Neural crest cell (in vitro differentiated cells): ENCODE data around the gene XKR8. TPM values are rescaled to one million over a fixed set of nuclear protein-coding genes. Genes with fewer than 3 reads are reported as not detected.

ENCODE experiments used
- DNase-seq: peaks from one replicate; pipeline ENCODE4 v3.0.0; 2021; ENCODE audit warnings: low read depth, mixed read lengths, low spot score
- H3K27ac Mint-ChIP-seq: one replicate; pipeline ENCODE4 v1.8.0; 2021; ENCODE audit warnings: mild to moderate bottlenecking, mixed read lengths; ENCODE audit not compliant: unreplicated experiment
- H3K27me3 Mint-ChIP-seq: 2 replicates; pipeline ENCODE4 v1.8.0; 2021; ENCODE audit warnings: low read depth, mild to moderate bottlenecking, mixed read lengths
- H3K36me3 Mint-ChIP-seq: 2 replicates; pipeline ENCODE4 v1.8.0; 2021; ENCODE audit warnings: low read depth, mild to moderate bottlenecking, mixed read lengths
- H3K4me1 Mint-ChIP-seq: 2 replicates; pipeline ENCODE4 v1.8.0; 2021; ENCODE audit warnings: mixed read lengths
- H3K4me3 Mint-ChIP-seq: one replicate; pipeline ENCODE4 v1.8.0; 2021; ENCODE audit warnings: mild to moderate bottlenecking, mixed read lengths
- H3K9me3 Mint-ChIP-seq: 2 replicates; pipeline ENCODE4 v1.8.0; 2021; ENCODE audit warnings: mixed read lengths
- total RNA-seq: library from RNA; stranded (reverse); gene quantifications from 2 replicates; pipeline ENCODE4 v1.2.1, GENCODE V29; 2021
- TF ChIP-seq, protein P1 (sequence below): fragments of 200-600 bp; sonication (generic); conservative IDR thresholded peaks from 2 replicates; pipeline ENCODE4 v1.5.0; 2021; ENCODE audit warnings: antibody characterized with exemption, mild to moderate bottlenecking

Gene XKR8
- total RNA-seq, 1 donor from 2014 or later, result 11.8 TPM

DNA sequence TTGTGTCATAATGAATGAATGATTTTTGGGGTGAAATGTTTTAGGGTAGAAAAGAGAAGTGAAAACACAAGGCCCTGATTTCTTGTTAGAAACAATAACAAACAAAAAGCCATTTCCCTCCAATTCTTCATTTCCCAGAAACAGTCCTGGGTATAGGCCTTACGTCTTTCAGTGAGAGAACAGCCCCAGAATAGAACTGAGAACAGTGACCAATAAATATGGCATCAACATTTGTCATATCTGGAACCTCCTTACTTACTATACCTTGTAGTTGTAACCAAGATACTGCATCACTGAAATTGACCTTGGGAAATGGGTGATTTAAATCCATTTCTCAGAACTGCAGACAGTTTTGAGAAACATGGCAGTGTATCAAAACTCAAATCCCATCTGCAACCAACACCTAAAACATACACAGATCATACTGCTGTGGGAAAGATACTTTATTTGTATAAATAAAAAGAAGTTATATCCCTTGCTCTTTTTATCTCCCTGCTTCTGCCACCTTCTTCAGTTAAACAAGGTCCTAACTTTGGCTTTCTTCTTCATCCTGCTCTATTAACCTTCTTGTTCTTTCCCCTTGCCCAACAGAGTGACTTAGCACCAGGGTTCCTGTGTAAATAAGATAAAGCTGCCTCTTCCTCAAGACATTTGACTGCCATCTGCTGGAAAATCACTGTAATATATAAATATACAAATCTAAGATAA lies 19.5 kb downstream of the XKR8 start:
- Mint-ChIP-seq H3K4me3 (no peak overlapping the region), H3K27me3 (no peaks in the 10 kb centered on the region), H3K9me3 (no peaks in the 10 kb centered on the region), H3K27ac (no peak overlapping the region), H3K36me3 (no peaks in the 10 kb centered on the region), H3K4me1 (no peaks in the 10 kb centered on the region)
- TF ChIP-seq, protein P1, sequence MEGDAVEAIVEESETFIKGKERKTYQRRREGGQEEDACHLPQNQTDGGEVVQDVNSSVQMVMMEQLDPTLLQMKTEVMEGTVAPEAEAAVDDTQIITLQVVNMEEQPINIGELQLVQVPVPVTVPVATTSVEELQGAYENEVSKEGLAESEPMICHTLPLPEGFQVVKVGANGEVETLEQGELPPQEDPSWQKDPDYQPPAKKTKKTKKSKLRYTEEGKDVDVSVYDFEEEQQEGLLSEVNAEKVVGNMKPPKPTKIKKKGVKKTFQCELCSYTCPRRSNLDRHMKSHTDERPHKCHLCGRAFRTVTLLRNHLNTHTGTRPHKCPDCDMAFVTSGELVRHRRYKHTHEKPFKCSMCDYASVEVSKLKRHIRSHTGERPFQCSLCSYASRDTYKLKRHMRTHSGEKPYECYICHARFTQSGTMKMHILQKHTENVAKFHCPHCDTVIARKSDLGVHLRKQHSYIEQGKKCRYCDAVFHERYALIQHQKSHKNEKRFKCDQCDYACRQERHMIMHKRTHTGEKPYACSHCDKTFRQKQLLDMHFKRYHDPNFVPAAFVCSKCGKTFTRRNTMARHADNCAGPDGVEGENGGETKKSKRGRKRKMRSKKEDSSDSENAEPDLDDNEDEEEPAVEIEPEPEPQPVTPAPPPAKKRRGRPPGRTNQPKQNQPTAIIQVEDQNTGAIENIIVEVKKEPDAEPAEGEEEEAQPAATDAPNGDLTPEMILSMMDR, result peak; percentile 64
- DNase-seq, result no peak

DNA sequence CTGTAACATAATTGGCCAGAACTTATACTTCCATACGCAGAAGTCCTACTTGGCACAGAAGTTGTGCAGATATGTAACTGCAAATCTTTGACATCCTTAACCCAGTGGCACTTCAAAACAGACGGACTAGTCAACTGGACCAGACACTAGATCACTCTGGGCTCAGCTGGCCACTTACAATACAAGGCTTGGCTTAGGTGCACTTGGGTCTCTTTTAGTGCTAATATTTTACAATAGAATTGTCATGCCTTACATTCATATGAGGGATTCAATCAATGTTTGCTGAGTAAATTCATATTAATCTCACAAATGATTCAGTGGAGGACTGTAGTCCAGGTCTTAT lies 20.1 kb downstream of the XKR8 start:
- no peak overlapping the region for H3K27ac Mint-ChIP-seq
- H3K4me3 Mint-ChIP-seq, result no peak overlapping the region
- H3K9me3 Mint-ChIP-seq, result no peaks in the 10 kb centered on the region
- no peaks in the 10 kb centered on the region for H3K27me3 Mint-ChIP-seq
- TF ChIP-seq, protein P1, result no peak
- no peaks in the 10 kb centered on the region for H3K36me3 Mint-ChIP-seq
- H3K4me1 Mint-ChIP-seq, result no peaks in the 10 kb centered on the region
- no peak for DNase-seq

DNA sequence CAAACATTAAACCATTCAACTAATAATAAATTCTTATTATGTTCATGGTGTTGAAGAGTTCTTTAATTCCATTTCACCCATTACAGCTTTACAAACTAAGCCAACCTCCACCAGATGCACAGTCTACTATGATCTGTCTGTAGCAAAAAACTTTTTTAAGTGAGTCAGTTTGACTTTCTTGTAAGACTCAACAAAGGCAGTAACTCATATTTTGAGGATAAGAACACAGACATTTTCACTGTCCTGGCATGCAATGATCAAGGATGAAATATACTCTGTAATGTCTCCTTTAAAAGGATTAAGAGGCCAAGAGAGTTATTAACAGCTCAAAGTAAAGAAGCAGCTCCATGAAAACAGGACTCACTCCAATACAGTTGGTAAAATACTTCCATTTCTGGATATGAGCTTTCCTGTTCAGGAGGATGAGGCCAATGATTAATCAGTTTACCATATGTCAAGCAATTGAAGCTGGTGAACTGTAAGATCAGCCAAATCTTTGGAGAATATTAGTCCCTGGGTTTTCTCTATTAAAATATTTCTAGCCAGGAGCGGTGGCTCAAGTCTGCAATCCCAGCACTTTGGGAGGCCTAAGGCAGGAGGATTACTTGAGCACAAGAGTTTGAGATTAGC lies 20.6 kb downstream of the XKR8 start:
- Mint-ChIP-seq H3K4me1 (no peaks in the 10 kb centered on the region), H3K27ac (no peak overlapping the region), H3K9me3 (no peaks in the 10 kb centered on the region), H3K27me3 (no peaks in the 10 kb centered on the region), H3K4me3 (no peak overlapping the region), H3K36me3 (no peaks in the 10 kb centered on the region)
- TF ChIP-seq, protein P1, result no peak
- no peak for DNase-seq

DNA sequence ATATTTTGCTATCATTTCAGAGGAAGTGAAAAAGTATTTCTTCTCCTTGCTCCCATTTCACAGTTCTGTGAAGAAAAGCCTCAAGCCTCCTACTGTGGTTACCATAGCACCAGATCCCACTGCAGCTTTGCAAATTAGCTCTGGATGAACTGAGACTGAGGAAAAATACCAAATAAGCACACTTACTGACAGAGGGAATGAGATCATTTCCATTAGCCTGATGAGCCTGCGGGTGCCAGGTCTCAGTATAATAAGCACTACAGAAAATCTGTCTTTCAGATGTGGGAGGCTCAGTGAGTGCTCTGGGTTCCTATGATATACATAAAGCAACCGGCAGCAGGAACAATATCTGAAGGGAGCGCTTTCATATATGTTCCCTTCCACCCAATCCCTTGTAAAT lies 21.4 kb downstream of the XKR8 start:
- H3K27ac Mint-ChIP-seq, result no peak overlapping the region

DNA sequence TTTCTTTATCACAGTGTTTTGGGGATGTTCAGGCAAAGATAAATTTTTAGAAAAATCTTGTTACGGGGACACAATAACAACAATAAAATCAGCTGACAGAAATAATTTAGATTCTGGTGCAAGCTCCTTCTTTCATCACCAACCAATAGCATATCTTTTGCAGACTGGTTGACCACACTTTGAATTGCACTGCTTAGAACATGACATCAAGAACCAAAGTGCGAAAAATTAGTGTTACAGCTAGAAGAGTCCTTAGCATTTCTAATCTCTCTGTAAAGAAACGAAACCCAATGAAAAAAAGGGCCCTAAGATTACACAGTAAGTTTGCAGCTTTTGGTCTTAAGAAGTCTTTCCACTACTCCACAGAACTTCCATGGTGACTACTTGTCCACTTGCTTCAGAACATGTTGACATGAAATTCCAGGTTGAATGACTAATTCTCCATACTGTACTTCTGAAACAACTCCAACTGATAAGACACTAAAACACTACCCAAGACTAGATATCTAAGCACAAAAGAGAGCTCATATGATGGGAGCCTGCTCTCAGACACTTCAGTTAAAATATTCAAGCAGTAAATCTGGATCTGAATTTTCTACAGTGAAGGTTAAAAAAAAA lies 31.3 kb downstream of the XKR8 start:
- Mint-ChIP-seq H3K4me3 (no peak overlapping the region), H3K27ac (no peak overlapping the region), H3K36me3 (peaks cover 11% of the 10 kb centered on the region), H3K4me1 (no peaks in the 10 kb centered on the region), H3K9me3 (no peaks in the 10 kb centered on the region), H3K27me3 (no peaks in the 10 kb centered on the region)
- TF ChIP-seq, protein P1, result no peak
- no peak for DNase-seq

More for the DNA sequence above, 21.4 kb downstream of the XKR8 start:
- Mint-ChIP-seq H3K27me3 (no peaks in the 10 kb centered on the region), H3K36me3 (peaks cover 2% of the 10 kb centered on the region), H3K4me3 (no peak overlapping the region), H3K9me3 (no peaks in the 10 kb centered on the region), H3K4me1 (no peaks in the 10 kb centered on the region)
- TF ChIP-seq, protein P1, result no peak
- DNase-seq, result no peak
